AG04449 (cell line): ENCODE results near the gene AUNIP.

Experiments
- CTCF ChIA-PET: fragments of 350-600 bp; formaldehyde crosslinking; extraction: SDS; loops from one replicate; lab custom pipeline; 2021; ENCODE audit warnings: antibody characterized with exemption; lab: Yijun Ruan, JAX
- POLR2A ChIA-PET: fragments of 400-600, 350-600 bp; formaldehyde crosslinking; extraction: SDS; loops from one replicate; lab custom pipeline; 2020; ENCODE audit warnings: antibody characterized with exemption, inconsistent platforms; lab: Yijun Ruan, JAX
- DNase-seq: peaks from one replicate; pipeline ENCODE4 v3.0.0-alpha.2; 2010; ENCODE audit warnings: low read depth, low spot score
- H3K4me3 ChIP-seq: 2 replicates; pipeline ENCODE4 v1.5.1; 2011; ENCODE audit warnings: low read depth, mild to moderate bottlenecking, control low read depth, low read length
- CTCF ChIP-seq: IDR thresholded peaks from one replicate; pipeline ENCODE4 v1.5.1; 2011; ENCODE audit warnings: mild to moderate bottlenecking, moderate library complexity, low read length, control low read depth, inconsistent platforms; ENCODE audit not compliant: insufficient read depth; ENCODE audit errors: missing control alignments

The AUNIP gene

GRCh38 chr1:25899792-25900191 is 40.5 kb upstream of the AUNIP start:
- no peak overlapping the region for H3K4me3 ChIP-seq
- no peak for DNase-seq
- ChIA-PET CTCF (interaction anchor here (0.9 to 21.4 kb wide), 4 partner anchors 22 to 128 kb away, joined by 3 to 609 read pairs (median 4); partner anchors contain the start of gene PAFAH2), POLR2A (no interaction called here)
- no peak for TF ChIP-seq CTCF

GRCh38 chr1:25898223-25899015 is 39.2 kb upstream of the AUNIP start:
- H3K4me3 ChIP-seq, result no peak overlapping the region
- no peak for DNase-seq
- ChIA-PET POLR2A (no interaction called here), CTCF (interaction anchor here (0.8 to 21.4 kb wide), 8 partner anchors 23 to 246 kb away, joined by 3 to 609 read pairs (median 6); partner anchors contain the start of gene PAFAH2)
- TF ChIP-seq CTCF, result no peak

- H3K4me3 ChIP-seq, result no peak overlapping the region
- DNase-seq, result no peak
- POLR2A ChIA-PET, result no interaction called here
- TF ChIP-seq CTCF, result no peak
- CTCF ChIA-PET, result interaction anchor here (0.8 to 21.4 kb wide), 7 partner anchors 22 to 247 kb away, joined by 3 to 609 read pairs (median 6); partner anchors contain the start of genes PAFAH2 and PAQR7
These were observed 38.5 kb upstream of the AUNIP start for GRCh38 chr1:25897754-25898153.

GRCh38 chr1:25896266-25896665 is 37.0 kb upstream of the AUNIP start:
- no peak for DNase-seq

GRCh38 chr1:25895365-25895990 is 36.2 kb upstream of the AUNIP start:
- ChIA-PET CTCF (interaction anchor here (0.6 to 21.4 kb wide), 48 partner anchors 8 to 513 kb away, joined by 3 to 609 read pairs (median 6); partner anchors contain the start of genes EXTL1, PAFAH2, PAQR7 and STMN1), POLR2A (interaction anchor here (0.8 to 2.6 kb wide), 7 partner anchors 17 to 126 kb away, joined by 3 to 14 read pairs (median 4); partner anchors contain the start of genes EXTL1, PAFAH2 and PAQR7)
- no peak overlapping the region for H3K4me3 ChIP-seq
- DNase-seq, result peak; percentile 51
- peak; percentile 99 for TF ChIP-seq CTCF

More at GRCh38 chr1:25896266-25896665, 37.0 kb upstream of the AUNIP start:
- POLR2A ChIA-PET, result interaction anchor here (1.0 to 2.6 kb wide), 5 partner anchors 16 to 143 kb away, joined by 3 to 14 read pairs (median 4); partner anchors contain the start of gene PAFAH2
- no peak overlapping the region for H3K4me3 ChIP-seq
- CTCF ChIA-PET, result interaction anchor here (0.7 to 21.4 kb wide), 40 partner anchors 7 to 512 kb away, joined by 3 to 609 read pairs (median 7); partner anchors contain the start of genes EXTL1, PAFAH2, PAQR7 and STMN1
- TF ChIP-seq CTCF, result no peak
